RPMI7951 (cell line): ENCODE measurements around the gene ROBO4. TPM values are rescaled to one million over a fixed set of nuclear protein-coding genes. Genes with fewer than 3 reads are reported as not detected.

Experiments used
- DNase-seq: peaks from one replicate; pipeline ENCODE4 v3.0.0-alpha.2; 2012; ENCODE audit warnings: low read depth
- total RNA-seq: library from RNA; depleted of rRNA; stranded (reverse); fragments of >200 nt; shearing (Covaris generic); gene quantifications from 2 replicates; pipeline ENCODE4 v1.2.3, GENCODE V29; 2014

The ROBO4 gene
- total RNA-seq, 1 experiment from 2014 or later = 8.9 TPM

DNA sequence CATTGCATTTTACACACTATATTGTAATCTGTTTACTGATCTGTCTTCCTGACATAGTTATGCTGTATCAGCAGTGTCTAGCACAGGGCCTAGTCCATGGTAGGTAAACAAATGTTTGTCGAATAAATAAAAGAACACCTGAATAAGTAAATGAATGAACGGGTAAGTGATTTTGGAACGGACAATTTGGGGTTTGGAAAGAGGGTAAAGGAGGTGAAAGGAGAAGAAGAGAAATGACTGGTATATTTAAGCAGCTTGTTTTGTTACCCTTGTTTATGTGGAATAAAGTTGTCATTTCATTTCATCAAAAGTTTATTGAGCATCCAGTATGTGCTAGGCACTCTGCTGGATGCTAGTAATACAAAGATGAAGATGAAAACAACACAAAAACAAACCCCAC lies 21.3 kb upstream of the ROBO4 start, which contains the start of gene HEPN1:
Gene HEPN1 (plus strand): TSS at position 301 of the 400 bp plus-strand sequence.
- DNase-seq = no peak

GRCh38 chr11:124917115-124917637 lies 19.5 kb upstream of the ROBO4 start:
- DNase-seq = peak; percentile 72

- no peak for DNase-seq
Measured at GRCh38 chr11:124916370-124916710, 18.7 kb upstream of the ROBO4 start.

GRCh38 chr11:124915541-124916369 lies 18.1 kb upstream of the ROBO4 start:
- peak; percentile 68 for DNase-seq

DNA sequence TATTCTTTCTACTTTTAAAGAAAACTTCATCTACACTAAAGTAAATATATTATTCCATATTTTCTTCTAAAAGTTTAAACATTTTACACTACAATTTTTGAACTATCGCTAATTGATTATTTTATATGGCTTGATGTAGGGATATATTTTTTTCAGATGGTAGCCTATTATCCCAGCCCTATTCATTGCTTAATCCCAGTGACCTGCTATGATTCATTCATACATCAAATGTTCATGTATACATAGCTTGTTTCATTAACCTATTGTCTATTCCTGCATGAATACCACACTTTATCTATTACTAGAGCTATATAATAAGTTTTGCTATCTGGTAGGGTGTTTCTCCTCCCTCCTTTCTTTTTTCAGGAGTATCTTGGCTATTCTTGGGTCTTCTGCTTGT lies 5.0 kb upstream of the ROBO4 start:
- DNase-seq = no peak

GRCh38 chr11:124900464-124900863 lies 2.8 kb upstream of the ROBO4 start:
- DNase-seq = peak; percentile 96

GRCh38 chr11:124899383-124900145 lies 1.9 kb upstream of the ROBO4 start:
- DNase-seq = peak; percentile 32

- peak; percentile 85 for DNase-seq
Measured at GRCh38 chr11:124898711-124899110, 1.0 kb upstream of the ROBO4 start.

- DNase-seq = peak; percentile 96
Measured at GRCh38 chr11:124898263-124898680, 607 bp upstream of the ROBO4 start.

DNA sequence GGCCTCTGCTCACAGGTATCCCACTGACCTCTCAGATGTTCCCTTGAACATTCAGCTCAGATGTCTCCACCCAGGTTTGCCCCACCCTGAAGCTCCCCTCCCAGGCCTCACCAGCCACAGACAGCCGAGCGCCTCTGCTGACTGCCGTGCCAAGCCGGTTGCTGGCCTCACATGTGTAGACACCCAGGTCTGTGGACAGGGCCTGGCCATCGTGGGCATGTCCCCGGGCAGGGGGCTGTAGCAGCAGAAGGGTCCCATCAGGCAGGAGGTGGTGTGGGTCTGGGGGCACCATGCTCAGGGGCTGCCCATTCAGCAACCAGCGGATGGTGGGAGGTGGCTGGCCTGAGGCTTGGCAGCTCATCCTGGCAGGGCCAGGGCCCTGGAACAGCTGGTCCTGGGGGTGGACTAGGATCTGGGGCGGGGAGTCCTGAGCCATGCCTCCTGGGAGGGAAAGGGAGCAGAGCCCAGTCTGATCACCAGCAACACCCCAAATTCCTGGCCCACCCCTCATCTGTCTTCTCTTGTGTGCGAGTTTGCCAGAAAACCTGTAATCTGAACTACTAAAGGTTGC lies 759 bp downstream of the ROBO4 start:
- DNase-seq = peak; percentile 67

GRCh38 chr11:124896071-124896750 lies 1.5 kb downstream of the ROBO4 start:
- peak; percentile 86 for DNase-seq

DNA sequence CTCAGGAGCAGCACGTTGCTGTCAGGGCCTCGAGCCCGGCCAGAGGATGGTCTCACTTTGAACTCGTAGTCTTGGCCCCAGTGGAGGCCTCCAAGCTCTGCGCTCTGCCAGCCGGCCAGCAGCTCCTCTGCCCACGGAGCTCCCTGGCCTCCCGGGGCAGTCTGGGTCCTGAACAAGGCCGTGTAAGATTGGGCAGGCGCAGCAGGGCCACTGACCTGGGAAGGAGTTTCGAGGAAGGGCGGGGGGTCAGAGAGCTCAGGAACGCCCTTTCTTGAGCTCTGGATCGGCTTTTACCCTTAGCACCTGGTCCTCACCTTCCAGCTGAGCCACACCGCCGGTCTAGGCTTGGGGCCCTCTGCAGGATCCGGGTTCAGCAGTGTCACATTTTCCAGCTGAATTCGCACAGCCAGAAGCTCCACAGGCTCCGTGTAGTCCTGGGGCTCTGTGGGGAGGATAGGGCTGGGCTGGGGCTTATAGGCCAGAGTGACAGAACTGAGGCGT lies 2.1 kb downstream of the ROBO4 start:
- no peak for DNase-seq

DNA sequence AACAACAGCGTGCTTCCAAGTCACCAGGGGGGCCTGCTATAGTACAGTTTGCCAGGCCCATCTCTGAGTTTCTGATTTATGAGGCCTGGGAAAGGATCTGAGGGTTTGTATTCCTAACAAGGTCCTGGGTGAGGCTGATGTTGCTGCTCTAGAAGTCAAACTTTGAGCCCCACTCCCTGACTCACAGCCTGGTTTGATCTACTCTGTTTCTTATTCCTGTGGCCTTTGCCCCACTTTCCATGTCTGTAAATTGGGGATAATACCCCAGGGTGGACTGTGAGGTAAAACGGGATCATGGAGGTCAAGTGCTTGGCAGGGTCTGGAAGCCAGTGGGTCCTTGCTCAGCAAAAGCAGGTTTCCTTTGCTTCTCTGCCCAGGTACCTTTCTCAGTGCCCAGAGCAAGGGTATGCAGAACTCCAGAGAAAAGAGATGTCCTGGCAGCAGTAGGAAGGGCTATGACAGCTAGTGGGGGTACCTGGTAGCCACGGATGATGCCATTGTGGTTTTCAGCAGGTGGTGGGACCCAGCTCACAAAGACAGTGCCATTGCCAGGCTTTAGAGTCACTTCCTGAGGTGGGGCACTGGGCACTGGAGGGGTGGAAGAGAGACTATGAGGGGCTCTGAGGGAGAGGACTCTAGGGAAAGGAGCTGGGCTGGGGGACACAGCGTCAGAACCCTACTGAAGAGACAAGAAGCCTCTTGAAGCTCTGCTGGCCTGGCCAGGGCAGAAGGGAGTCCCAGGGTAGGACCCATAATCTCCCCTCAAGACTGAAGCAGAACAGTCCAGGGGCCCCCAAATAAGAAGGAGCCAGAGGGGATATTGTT lies 2.8 kb downstream of the ROBO4 start:
- DNase-seq = no peak

DNA sequence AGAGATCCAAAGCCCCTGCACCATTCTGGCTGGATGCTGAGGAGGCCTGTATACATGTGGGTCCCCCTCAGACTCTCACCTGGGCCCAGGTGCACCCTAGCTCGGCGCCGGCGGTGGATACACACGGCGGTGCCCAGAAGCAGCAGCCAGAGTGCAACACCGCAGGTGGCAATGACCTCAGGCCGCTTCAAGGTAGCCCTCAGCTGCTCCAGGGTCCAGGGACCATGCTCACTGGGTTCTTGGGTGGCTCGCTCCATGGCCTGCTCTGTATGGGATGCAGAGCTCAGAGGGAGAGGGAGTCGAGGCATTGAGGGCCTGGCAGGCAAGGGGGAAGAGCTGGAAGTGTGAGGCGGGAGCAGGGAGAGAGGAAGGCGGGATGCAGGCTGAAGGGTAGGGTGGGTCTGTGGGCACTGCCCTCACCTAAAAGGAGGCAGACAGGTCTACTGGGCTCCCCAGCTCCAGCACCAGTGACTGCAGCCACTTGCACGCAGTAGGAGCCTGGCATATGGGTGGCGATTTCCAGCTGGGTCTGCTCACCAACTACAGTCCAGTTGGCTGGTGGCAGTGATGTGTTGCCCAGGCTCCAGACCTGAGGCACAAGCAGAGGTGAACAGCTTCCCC lies 3.8 kb downstream of the ROBO4 start:
- no peak for DNase-seq

DNA sequence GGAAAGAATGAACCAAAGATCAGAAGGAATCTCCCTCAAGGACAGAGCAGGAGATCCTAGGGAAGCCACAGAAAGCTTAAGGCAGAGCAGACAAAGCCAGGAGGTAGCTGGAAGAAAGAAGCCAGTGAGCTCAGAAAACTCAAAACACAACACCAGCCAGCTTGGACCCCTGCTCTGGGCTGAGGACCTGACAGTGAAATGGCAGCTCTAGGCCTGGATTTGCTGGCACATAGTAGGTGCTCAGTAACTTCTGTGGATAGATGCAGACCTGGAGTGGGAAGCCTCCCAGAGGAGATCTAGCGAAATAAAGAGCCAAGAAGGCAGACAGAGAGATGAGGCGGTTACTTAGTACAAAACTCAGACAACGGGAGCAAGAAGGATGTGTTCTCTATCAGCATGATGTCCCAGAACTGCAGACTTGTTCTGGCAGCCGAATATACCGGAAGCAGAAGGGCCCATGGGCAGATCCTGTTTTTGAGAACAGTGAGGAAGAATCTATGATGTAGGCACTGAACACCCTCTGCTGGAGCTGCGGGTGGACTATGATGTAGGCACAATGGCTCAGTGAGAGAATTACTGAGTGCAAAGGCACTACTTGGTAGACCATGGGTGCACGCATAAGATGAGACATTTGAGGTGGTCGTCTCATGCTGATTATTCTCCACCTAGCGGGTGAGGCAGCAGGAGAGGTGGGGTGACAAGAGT lies 4.8 kb downstream of the ROBO4 start:
- no peak for DNase-seq

- DNase-seq = no peak
Measured at GRCh38 chr11:124892146-124892545, 5.5 kb downstream of the ROBO4 start.

GRCh38 chr11:124891373-124891861 lies 6.2 kb downstream of the ROBO4 start:
- DNase-seq = no peak

- DNase-seq = no peak
Measured at GRCh38 chr11:124890683-124891372, 6.8 kb downstream of the ROBO4 start.

- DNase-seq = no peak
Measured at GRCh38 chr11:124890151-124890550, 7.5 kb downstream of the ROBO4 start.
